Measurements from ENCODE around the gene P4HB.

P4HB gene

GRCh38 chr17:81905424-81905875 is 45.1 kb upstream of the P4HB start:
- DNase-seq (ENCODE audit: extremely low read depth, low read depth), result no peak
- no peak for TF ChIP-seq CTCF (IDR thresholded peaks at IDR 0.05; ENCODE audit: low read depth, low read length, missing control alignments)

GRCh38 chr17:81904600-81905423 is 44.5 kb upstream of the P4HB start:
- H3K4me3 ChIP-seq (replicated peaks; ENCODE audit: low read depth, low read length), result no peak overlapping the region
- TF ChIP-seq CTCF (IDR thresholded peaks at IDR 0.05; ENCODE audit: low read depth, low read length, missing control alignments), result no peak
- DNase-seq (ENCODE audit: extremely low read depth, low read depth), result no peak

More at GRCh38 chr17:81905424-81905875, 45.1 kb upstream of the P4HB start:
- no peak overlapping the region for H3K4me3 ChIP-seq (replicated peaks; ENCODE audit: low read depth, low read length)

GRCh38 chr17:81903896-81904599 is 43.7 kb upstream of the P4HB start:
- no peak for TF ChIP-seq CTCF (IDR thresholded peaks at IDR 0.05; ENCODE audit: low read depth, low read length, missing control alignments)
- no peak overlapping the region for H3K4me3 ChIP-seq (replicated peaks; ENCODE audit: low read depth, low read length)
- DNase-seq (ENCODE audit: extremely low read depth, low read depth), result no peak

- no peak for TF ChIP-seq CTCF (IDR thresholded peaks at IDR 0.05; ENCODE audit: low read depth, low read length, missing control alignments)
- H3K4me3 ChIP-seq (replicated peaks; ENCODE audit: low read depth, low read length), result no peak overlapping the region
- no peak for DNase-seq (ENCODE audit: extremely low read depth, low read depth)
Observed at GRCh38 chr17:81903415-81903831, 43.1 kb upstream of the P4HB start.

GRCh38 chr17:81902653-81903414 is 42.5 kb upstream of the P4HB start:
- H3K4me3 ChIP-seq (replicated peaks; ENCODE audit: low read depth, low read length), result no peak overlapping the region
- no peak for DNase-seq (ENCODE audit: extremely low read depth, low read depth)
- no peak for TF ChIP-seq CTCF (IDR thresholded peaks at IDR 0.05; ENCODE audit: low read depth, low read length, missing control alignments)

GRCh38 chr17:81902023-81902652 is 41.8 kb upstream of the P4HB start, which contains the start of gene NPB:
NPB (plus strand) TSS chr17:81902238; CDS start chr17:81902278, 40 bp downstream.
- TF ChIP-seq CTCF (IDR thresholded peaks at IDR 0.05; ENCODE audit: low read depth, low read length, missing control alignments), result no peak
- no peak within 1 kb of the TSS for H3K4me3 ChIP-seq (replicated peaks; ENCODE audit: low read depth, low read length)
- no peak for DNase-seq (ENCODE audit: extremely low read depth, low read depth)
